Neural progenitor cell (in vitro differentiated cells): Measurements from ENCODE around the gene ERC2.

Experiments
- CTCF ChIP-seq: fragments of 200-600 bp; sonication (generic); IDR thresholded peaks from 2 replicates; pipeline ENCODE4 v1.5.1; 2017; ENCODE audit warnings: antibody characterized with exemption, mild to moderate bottlenecking
- EZH2 ChIP-seq: fragments of 200-600 bp; sonication (generic); IDR thresholded peaks from 2 replicates; pipeline ENCODE4 v1.6.1; 2017; ENCODE audit warnings: antibody characterized with exemption, mild to moderate bottlenecking, moderate library complexity
- EZH2phosphoT487 ChIP-seq: fragments of 200-600 bp; sonication (generic); IDR thresholded peaks from 2 replicates; pipeline ENCODE4 v1.6.1; 2017; ENCODE audit warnings: antibody characterized with exemption

DNA sequence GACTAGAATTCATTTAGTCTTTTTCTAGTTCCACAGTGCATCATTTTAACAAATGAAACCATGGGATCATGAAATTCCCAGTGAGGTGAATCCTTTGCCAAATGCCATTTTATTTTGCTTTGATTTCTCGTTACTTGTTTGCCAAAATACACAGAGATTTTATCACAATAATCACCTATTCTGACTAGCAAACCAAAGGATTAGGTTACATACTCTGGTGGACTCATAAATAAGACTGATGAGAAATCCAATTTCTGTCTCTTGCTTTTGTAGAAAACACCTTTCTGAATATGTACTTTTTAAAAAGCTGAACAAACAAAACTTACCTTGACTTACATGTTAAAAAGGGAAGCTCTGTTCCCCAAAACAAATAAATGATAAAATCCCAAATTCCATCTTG lies 12.2 kb downstream of the ERC2 start:
- TF ChIP-seq CTCF, result no peak
- TF ChIP-seq EZH2phosphoT487, result no peak
- no peak for TF ChIP-seq EZH2
